ENCODE measurements around the gene ECEL1. TPM values are rescaled to one million over a fixed set of nuclear protein-coding genes. Genes with fewer than 3 reads are reported as not detected.
A peak's percentile ranks its signal among the peaks of the same experiment; 100 is the strongest.

The ECEL1 gene
- total and polyA plus RNA-seq, 2 of the 4 experiments (the other 2 are of a cell fraction): not detected

- Histone ChIP-seq H3K14ac (replicated peaks; ENCODE audit: low read depth, low read length) (no peak overlapping the region), H2BK20ac (ENCODE audit: low read depth, low read length) (no peak overlapping the region), H4K5ac (ENCODE audit: low read depth, low read length) (no peak overlapping the region), H3K27ac (ENCODE audit: insufficient read depth, low read length) (no peak overlapping the region), H3K4me1 (ENCODE audit: control insufficient read depth, insufficient read depth, low read length) (no peaks in the 10 kb centered on the region), H3K4me3 (ENCODE audit: insufficient read depth, low read depth, low read length) (no peak overlapping the region), H2AK5ac (ENCODE audit: low read depth, low read length) (no peak overlapping the region), H2BK5ac (ENCODE audit: low read depth, low read length, poor library complexity, severe bottlenecking) (no peak overlapping the region), H3K18ac (ENCODE audit: low read depth, low read length) (no peak overlapping the region), H2AK9ac (replicated peaks; ENCODE audit: low read depth, low read length, poor library complexity) (no peak overlapping the region), H3K9ac (ENCODE audit: low read depth, low read length) (no peak overlapping the region), H3K4me2 (ENCODE audit: low read depth, low read length) (no peak overlapping the region), H3K36me3 (ENCODE audit: control insufficient read depth, insufficient read depth, low read length) (no peaks in the 10 kb centered on the region), H2BK120ac (ENCODE audit: low read depth, low read length) (no peak overlapping the region), H3K23ac (ENCODE audit: low read depth, low read length) (no peak overlapping the region), H4K91ac (ENCODE audit: insufficient read depth, low read depth, low read length) (no peak overlapping the region), H4K8ac (ENCODE audit: low read depth in 2 of 2, low read length in 2 of 2) (no peak overlapping the region), H3K79me1 (ENCODE audit: low read depth in 1 of 2, low read length in 2 of 2) (no peaks in the 10 kb centered on the region), H3K27me3 (ENCODE audit: control insufficient read depth, insufficient read depth, low read length) (peaks cover 73% of the 10 kb centered on the region), H2BK15ac (ENCODE audit: low read depth, low read length) (no peak overlapping the region), H3K4ac (ENCODE audit: low read depth, low read length) (no peak overlapping the region), H2AFZ (replicated peaks; ENCODE audit: low read length, poor library complexity) (peak overlapping the region; percentile 77), H3K9me1 (ENCODE audit: insufficient read depth, low read length) (no peaks in the 10 kb centered on the region), H4K20me1 (ENCODE audit: insufficient read depth, low read length) (no peaks in the 10 kb centered on the region), H3K9me3 (ENCODE audit: control insufficient read depth, insufficient read depth, low read length) (no peaks in the 10 kb centered on the region), H3K56ac (ENCODE audit: extremely low read depth, insufficient read depth, low read length) (no peak overlapping the region)
- BruUV-seq (replicated peaks): no TSS peak
- TF ChIP-seq ELK1 (IDR thresholded peaks at IDR 0.05; ENCODE audit: borderline replicate concordance, low read depth, low read length) (no peak), NFE2L2 (IDR thresholded peaks at IDR 0.05; ENCODE audit: low read depth, low read length) (no peak), RCOR1 (IDR thresholded peaks at IDR 0.05; ENCODE audit: insufficient replicate concordance, low read length) (no peak), RAD21 (IDR thresholded peaks at IDR 0.05; ENCODE audit: low read length) (peak; percentile 72), CHD1 (IDR thresholded peaks at IDR 0.05; ENCODE audit: low read depth, low read length) (no peak), CTCF (conservative IDR thresholded peaks at IDR 0.05; ENCODE audit: low read depth, low read length) (peak; percentile 70)
- no peak for DNase-seq
- intact Hi-C loops (cut with micrococcal nuclease): loop anchor here (1.0 kb wide), 1 partner anchor 75 kb away; no protein-coding TSS in a partner anchor
- dilution Hi-C loops (cut with HindIII; ENCODE audit: low sequenced_read_pairs, unreplicated experiment): no loop called here
- peak; percentile 75 for ATAC-seq (ENCODE audit: low read depth)
- CTCF ChIA-PET: interaction anchor here (1.8 kb wide), 1 partner anchor 75 kb away, joined by 4 read pairs; no protein-coding TSS in a partner anchor
- 3% methylated on average over 19 of the region's 66 CpGs; no CpG with 5 or more reads in 1 of the 2 experiments for WGBS, 2 experiments (ENCODE audit: extremely low coverage in 2 of 2, insufficient read length in 1 of 2)
- POLR2A ChIA-PET (ENCODE audit: unreplicated experiment): no interaction called here
- in situ Hi-C loops (cut with MboI; ENCODE audit: low sequenced_read_pairs): no loop called here
Measured at GRCh38 chr2:232521959-232522622, 34.5 kb upstream of the ECEL1 start.
